ENCODE results near the gene OR7G2.

Gene OR7G2

DNA sequence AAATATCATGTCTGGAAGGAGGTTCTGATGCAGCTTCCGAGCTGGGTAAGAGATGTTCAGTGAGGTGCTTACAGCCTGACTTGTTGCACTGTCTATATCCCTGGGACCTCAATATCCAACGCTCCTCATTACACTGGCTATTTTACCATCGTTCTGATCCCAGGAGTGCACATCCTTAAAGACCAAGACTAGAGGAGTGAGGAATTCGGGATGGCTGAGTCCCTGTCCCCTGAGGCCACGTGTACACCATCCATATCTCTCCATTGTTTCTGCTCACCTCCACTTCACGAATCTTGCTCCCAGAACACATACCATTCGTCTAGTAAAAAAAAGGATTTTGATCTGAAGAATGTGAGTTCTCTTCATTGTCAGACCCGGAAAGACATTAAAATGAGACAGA, at the start of gene OR7G2:
Gene OR7G2 (minus strand): TSS at position 101 of the 400 bp plus-strand sequence. CDS start 4,232 bp downstream, outside the sequence.
- DNase-seq = no peak

DNA sequence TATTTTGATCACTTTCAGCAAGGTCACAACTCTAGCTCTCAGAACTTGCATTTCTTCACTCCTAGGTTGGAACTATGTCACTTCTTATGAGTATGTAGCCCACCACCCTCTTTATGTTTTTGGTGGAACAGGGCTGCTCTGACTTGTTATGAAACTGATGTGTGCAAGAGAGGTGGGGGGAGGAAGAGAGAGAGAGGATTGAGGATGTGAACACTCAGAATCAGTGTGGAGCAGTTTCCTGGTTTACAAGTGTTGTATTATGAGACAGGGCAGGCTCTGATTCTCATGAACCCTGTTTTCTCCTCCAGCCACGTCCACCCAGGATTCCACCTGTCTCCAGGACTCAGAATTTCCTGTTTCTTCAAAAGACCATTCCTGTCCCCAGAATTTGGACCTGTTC, 49.0 kb upstream of the OR7G2 start:
- no peak for DNase-seq

GRCh38 chr19:9155591-9155990, 48.3 kb upstream of the OR7G2 start:
- no peak for DNase-seq

- DNase-seq = no peak
Measured at GRCh38 chr19:9151367-9151766, 44.1 kb upstream of the OR7G2 start.

- no peak for DNase-seq
Measured at GRCh38 chr19:9150650-9151049, 43.4 kb upstream of the OR7G2 start.

GRCh38 chr19:9149997-9150396, 42.7 kb upstream of the OR7G2 start:
- DNase-seq = no peak

- no peak for DNase-seq
Measured at GRCh38 chr19:9148697-9149096, 41.4 kb upstream of the OR7G2 start.

DNA sequence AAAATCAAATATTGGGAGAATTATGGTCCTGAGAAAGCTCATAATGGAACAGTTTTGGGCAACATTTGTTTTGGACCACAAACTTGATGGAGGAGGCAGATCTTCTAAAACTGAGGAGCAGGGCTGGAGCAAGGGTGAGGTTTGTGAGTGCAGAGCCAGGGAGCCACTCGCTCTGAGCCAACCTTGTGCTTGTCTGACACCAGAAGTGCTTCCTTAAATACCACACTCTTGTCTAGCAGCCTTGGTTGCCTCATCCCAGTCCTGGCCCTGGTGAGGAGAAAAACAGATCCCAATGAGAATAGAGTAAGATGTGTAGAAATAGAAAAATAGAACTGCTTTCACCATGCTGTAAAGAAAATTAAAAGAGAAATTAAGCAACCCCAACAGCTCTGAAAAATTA, 39.6 kb upstream of the OR7G2 start:
- no peak for DNase-seq

GRCh38 chr19:9144920-9145319, 37.6 kb upstream of the OR7G2 start:
- no peak for DNase-seq

DNA sequence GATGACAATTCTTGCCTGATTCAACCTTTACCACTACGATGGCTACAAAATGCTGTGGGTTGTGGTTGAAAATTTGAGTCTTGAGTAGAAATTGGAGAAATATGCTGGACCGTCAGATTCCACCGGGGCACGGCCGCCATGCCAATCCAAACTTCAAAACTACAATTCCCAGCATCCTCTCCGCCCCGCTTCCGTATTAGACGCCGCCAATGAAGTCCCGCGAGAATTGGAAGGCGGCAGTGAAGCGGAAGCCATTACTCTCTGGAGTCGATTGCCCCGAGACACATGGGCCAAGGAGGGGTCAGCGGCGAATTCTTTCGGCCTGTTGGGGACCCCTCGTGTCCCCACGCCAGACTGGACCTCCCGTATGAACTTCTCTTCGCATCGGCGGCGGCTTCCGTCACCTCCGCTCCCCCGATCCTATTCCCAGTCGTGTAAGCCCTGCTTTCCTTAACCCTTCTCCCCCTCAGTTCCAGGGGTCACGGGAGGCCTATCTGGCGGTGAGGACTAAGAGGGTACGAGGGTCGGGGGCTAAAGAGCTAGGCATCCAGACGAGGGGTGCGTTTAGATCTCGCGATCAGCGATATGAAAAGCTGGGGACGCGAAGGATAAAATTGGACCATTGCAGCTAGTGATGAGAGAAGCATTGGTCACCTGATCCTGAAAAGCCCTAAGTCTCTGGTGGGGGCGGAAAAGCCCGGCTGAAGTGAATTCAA, 33.0 kb upstream of the OR7G2 start, which contains the start of gene ZNF317:
Gene ZNF317 (plus strand): TSS at position 239 of the 716 bp plus-strand sequence. CDS start 15,620 bp downstream, outside the sequence.
- DNase-seq = peak; percentile 95

DNA sequence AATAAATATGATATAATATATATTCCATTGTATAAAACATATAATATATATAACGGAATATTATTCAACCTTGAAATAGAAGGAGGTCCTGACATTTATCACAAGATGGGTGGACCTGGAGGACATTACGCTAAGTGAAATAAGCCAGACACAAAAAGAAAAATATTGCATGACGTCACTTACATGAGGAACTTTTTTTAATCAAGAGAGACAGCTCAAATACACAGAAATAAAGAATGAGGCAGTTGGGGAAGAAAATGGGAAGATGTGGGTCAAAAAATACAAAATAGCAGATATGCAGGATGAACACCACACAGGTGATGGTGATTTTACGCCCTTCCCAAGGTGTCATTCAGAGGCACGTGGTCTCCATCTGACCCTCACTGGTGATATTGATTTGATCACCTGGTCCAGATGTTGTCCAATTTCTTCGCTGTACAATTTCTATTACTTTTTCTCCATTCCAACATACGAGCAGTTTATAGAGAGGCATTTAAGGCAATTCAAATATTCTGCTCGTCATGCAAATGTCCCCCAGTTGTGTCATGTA, 32.4 kb upstream of the OR7G2 start:
- no peak for DNase-seq

- no peak for DNase-seq
Measured at GRCh38 chr19:9132422-9132821, 25.1 kb upstream of the OR7G2 start.

DNA sequence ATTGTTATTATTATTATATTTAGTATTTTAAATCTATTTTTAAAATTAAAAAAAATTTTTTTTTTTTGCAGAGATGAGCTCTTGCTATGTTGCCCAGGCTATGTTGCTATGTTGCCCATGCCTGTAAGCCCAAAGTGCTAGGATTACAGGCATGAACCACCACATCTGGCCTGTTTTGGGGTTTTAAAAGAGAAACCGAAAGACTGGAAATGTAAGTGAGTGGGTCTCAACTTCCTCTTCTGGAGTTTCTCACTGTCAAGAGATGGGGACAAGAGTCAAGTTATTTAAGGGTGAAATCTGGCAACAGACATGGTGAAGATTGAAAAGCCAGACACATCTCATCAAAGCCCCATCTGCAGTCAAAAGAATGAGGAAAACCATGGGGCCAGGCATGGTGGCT, 23.7 kb upstream of the OR7G2 start:
- no peak for DNase-seq

DNA sequence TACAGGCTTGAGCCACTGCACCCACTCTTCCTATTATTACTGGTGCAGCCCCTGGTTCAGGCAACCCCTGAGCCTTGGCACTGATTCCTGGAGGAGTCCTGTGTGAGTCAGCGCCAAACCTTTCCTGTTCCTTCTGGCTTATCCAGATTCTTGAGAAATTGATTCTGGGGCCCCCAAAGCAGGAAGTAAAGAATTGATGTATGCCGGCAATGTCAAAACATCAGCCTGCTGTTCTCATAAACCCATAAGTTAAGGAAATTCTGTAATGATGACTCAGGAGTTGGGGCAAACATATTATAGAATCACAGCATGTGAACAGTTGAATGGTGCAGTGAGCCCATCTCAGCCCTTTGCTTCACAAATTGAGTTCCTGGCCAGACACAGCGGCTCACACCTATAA, 20.9 kb upstream of the OR7G2 start:
- no peak for DNase-seq

DNA sequence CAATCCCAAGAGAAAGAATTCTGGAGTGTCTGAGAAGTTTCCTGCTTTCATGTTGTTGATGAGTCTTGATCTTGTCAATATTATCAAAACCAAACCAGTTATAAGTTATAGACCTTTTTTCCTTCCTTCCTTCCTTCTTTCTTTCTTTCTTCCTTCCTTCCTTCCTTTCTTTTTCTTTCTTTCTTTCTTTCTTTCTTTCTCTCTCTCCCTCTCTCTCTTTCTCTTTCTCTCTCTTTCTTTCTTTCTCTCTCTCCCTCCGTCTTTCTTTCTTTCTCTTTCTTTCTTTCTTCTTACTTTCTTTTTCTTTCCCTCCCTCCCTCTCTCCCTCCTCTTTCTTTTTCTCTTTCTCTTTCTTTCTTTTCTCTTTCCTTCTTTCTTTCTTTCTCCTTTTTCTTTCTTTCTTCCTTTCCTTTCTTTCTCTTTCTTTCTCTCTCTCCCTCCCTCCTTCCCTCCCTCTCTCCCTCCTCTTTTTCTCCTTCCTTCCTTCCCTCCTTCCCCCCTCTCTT, 19.7 kb upstream of the OR7G2 start, which contains the start of gene OR7G3:
Gene OR7G3 (minus strand): TSS at position 51 of the 506 bp plus-strand sequence. CDS start 0 bp downstream, at position 51.
- DNase-seq = no peak

DNA sequence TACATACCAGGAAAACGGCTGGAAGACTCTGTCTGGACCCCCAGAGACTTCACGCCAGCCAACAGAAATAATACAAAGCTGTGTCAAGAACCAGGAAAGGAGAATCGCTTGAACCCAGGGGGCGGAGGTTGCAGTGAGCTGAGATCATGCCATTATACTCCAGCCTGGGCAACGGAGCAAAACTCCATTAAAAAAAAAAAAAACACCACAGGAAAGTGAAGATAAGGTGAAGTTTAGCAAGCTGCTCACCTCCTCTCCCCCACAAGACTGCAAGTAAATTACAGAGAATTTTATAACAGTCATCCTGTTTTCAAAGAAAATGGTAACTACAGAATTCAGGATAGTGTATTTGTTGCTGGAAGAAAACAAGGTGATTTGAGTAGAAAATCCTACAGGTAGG, 9.3 kb upstream of the OR7G2 start:
- no peak for DNase-seq

DNA sequence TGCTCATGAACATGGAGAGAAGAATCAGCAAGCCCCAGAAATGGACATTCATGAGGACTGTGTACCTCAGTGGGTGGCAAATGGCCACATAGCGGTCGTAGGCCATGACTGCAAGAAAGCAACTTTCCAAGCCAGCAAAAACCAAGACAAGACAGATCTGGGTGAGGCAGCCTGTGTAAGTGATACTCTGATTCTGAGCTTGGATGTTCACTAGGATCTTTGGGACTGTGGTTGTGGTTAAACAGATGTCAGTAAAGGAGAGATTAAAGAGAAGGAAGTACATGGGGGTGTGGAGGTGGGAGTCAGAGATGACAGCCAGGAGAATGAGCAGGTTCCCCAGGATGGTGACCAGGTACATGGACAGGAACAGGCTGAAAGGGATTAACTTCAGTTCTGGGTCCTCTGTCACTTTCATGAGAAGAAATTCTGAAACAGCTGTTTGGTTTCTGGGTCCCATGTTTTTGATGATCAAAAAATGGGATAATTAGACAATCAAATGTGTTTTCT, 8.1 kb upstream of the OR7G2 start, which contains the start of gene OR7G1:
Gene OR7G1 (minus strand): TSS at position 457 of the 507 bp plus-strand sequence. CDS start 0 bp downstream, at position 457.
- DNase-seq = no peak

DNA sequence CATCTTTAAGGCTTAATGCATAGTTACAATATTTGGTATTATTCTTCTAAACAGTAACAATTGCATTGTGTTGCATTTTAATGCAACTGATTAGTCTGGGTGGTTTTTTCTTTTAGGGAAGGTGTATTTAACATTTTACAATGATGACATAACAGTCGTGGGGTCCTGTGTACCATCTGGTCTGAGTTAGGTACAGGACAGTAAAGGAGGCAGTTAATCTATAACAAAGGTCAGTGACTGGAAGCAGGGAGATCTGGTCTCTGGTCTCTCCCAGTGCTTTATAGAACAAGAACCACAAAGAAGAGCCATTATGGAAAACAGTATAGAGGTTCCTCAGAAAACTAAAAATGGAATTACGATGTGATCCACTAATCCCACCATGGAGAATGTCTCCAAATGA, 2.7 kb upstream of the OR7G2 start:
- no peak for DNase-seq

DNA sequence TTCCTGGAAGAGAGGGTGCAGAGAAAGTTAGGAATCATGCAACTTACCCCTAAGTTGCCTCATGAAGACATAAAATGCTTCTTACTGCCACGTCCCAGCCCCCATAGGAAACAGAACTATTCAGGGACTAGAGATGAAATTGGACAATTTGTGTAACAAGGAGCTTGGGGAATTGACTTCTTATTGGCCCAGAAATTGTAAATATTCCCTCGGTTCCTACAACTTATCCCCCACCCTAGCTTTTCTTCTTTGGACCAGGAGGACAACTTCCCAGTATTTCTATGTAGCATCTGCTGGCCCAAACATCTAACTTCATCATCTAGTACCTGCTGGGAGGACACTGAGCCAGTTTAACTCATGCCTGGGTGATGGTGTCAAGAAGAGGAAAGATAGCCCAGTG, 20.5 kb downstream of the OR7G2 start, which contains the start of gene OR1M1:
Gene OR1M1 (plus strand): TSS at position 301 of the 400 bp plus-strand sequence. CDS start 6,184 bp downstream, outside the sequence.
- DNase-seq = no peak

DNA sequence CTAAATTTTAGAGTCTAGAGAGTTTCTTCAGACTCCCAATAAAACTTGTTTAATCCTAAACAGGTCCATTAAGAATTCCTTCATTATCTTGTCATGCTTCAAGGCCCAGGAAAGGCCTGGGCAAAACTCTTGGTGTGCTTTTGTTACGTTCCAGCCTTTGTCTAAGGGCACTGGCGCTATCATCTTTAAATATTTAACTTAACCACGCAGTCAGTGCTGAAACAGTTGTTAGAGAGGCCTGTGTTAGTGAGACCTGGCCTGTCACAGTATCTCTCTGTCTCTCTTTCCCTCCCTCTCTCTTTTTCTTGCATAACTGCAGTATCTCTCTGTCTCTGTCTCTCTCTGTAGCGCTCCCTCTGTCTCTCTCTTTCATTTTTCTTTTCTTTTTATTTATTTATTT, 28.6 kb downstream of the OR7G2 start:
- DNase-seq = no peak

DNA sequence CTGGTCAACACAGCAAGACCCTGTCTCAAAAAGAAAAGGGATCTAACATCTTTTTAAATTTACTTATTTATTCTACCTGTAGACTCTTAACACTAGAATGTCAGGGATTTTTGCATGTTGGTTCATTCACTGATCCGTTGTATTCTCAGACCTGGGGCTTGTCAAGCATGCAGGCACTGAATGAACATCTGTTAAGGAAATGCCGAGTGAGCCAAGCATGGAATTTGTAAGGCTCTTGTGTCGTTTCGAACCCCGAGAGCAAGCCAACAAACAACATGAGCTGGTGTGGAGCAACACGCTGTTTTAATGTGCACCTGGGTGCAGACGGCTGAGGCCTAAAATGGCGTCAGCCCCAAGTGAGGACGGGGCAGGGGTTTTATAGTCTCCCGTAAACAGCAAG, 30.4 kb downstream of the OR7G2 start:
- no peak for DNase-seq

DNA sequence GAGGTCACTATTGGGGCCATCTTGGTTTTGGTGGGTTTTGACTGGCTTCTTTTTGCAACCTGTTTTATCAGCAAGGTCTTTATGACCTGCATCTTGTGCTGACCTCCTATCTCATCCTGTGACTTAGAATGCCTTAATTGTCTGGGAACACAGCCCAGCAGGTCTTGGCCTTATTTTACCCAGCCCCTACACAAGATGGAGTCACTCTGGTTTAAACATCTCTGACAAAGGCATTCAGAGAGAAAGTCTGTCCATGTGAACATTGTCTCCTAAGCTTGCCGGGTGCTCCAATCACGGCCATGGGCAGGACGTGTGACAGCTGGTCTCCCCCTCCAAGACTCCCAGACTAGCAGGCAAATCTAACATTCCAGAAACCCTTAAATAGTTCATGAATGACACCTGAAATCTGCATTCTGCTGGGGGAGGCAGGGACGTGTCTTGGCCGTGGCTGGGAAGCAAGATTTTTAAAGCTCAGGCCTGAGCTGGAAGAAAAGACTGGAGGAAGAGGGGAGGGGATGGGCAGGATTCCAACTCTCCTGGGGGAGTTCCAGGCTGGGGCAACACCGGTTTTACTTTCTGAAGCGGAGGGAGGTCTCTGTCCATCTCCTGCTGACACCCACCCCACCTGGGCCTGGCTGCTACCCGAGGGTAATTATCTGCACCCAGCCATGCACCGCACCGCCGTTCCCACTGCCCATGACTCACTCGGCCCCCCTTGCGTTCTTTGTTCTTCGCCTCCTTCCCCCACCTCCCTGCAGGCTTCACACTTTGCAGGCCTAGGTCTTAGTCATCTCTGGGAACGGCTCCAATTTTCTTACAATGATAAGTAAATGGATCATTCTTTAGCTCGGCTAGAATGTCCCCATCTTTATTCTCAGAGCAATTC, 32.0 kb downstream of the OR7G2 start:
- DNase-seq = no peak

GRCh38 chr19:9073806-9074205, 33.5 kb downstream of the OR7G2 start:
- no peak for DNase-seq

Data from activated effector memory CD4-positive, alpha-beta T cell treated with anti-CD3 and anti-CD28 coated beads, Interleukin-2, amount 50 U/mL, for 16 hours (primary cell).